NCI-H82 treated with DMSO at 0.1 percent for 48 hours (cell line): ENCODE results near the gene TMUB1.

Experiments used
- DNase-seq: peaks from one replicate; lab custom pipeline; 2025; ENCODE audit not compliant: unreplicated experiment; lab: John Stamatoyannopoulos, UW

The TMUB1 gene

DNA sequence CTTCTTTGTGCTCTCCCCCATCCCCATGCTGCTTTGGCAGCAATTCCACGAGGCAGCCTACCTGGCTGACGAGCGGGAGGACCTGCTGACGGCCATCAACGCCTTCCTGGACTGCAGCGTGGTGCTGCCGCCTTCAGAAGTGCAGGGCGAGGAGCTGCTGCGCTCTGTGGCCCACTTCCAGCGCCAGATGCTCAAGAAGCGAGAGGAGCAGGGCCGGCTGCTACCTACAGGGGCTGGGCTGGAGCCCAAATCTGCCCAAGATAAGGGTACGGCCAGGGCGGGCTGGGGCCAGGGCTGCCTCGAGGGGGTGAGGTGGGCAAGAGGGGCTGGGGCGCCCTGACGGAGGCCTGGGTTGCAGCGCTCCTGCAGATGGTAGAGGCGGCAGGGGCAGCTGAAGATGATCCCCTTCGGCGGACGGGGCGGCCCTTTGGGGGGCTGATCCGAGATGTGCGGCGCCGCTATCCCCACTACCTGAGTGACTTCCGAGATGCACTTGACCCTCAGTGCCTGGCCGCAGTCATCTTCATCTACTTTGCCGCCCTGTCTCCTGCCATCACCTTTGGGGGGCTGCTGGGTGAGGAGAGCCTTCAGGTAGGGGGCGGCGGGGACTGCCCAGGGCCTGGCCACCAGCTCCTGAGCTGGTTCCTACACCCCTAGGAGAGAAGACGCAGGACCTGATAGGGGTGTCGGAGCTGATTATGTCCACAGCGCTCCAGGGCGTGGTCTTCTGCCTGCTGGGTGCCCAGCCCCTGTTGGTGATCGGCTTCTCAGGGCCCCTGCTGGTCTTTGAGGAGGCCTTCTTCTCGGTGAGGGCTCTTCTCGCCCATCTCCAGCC, 12.0 kb downstream of the TMUB1 start:
- DNase-seq: no peak

DNA sequence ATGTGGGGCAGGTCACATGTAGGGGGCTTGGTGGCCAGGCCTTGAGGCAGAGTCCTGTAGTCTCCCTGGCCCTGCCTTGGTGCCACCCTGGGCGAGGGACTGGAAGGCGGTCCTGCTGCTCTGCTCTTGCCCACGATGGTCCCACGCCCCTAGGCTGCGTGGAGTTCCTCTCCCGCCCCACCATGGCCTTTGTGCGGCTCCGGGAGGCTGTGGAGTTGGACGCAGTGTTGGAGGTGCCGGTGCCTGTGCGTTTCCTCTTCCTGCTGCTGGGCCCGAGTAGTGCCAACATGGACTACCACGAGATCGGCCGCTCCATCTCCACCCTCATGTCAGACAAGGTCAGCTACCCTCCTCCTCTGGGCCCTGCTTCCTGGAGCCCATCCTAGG, 12.7 kb downstream of the TMUB1 start:
- DNase-seq: no peak

DNA sequence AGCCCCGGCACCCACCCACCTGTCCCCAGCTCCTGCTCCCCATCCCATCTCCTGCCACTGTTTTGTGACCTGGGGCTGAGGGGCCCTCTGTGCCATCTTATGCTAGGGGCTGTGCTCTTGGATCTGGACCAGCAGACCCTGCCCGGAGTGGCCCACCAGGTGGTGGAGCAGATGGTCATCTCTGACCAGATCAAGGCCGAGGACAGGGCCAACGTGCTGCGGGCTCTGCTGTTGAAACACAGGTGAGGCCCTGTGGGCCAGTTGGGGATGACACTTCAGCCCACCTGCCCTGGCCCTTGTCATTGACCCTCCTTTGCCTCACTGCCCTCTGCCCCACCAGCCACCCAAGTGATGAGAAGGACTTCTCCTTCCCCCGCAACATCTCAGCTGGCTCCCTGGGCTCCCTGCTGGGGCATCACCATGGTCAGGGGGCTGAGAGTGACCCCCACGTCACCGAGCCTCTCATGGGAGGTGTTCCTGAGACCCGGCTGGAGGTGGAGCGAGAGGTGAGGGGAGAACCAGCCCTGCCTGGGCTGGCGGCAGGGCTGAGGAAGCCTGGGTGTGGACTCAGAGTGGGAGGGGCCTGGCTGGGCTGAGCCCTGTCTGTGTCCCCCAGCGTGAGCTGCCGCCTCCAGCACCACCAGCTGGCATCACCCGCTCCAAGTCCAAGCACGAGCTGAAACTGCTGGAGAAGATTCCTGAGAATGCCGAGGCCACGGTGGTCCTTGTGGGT, 13.3 kb downstream of the TMUB1 start:
- DNase-seq: no peak

DNA sequence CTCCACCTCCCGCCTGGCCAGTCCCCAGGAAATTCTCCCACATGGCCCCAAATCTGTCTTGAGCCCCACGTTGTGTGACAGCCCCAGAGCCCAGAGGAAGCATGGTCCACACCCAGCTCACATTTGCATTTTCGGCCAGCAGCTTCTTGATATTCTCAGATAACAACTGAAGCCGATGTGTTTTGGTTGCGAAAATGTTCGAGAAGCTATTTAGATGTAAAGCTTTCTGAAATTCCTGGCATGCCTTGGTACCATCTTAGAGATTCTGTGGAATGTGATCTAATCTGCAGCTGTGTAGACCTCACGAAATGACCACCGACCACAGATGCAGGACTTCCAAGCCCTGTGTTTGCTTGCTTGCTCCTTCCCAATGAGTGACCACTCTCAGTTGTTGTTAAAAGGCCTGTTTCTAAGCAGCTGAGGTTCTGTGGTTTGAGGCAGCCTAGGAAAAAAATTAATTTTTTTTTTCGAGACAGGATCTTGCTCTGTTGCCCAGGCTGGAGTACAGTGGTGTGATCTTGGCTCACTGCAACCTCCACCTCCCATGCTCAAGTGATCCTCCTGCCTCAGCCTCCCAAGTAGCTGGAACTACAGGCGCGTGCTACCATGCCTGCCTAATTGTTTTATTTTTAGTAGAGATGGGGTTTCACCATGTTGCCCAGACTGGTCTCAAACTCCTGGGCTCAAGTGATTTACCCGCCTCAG, 15.1 kb downstream of the TMUB1 start:
- DNase-seq: no peak

DNA sequence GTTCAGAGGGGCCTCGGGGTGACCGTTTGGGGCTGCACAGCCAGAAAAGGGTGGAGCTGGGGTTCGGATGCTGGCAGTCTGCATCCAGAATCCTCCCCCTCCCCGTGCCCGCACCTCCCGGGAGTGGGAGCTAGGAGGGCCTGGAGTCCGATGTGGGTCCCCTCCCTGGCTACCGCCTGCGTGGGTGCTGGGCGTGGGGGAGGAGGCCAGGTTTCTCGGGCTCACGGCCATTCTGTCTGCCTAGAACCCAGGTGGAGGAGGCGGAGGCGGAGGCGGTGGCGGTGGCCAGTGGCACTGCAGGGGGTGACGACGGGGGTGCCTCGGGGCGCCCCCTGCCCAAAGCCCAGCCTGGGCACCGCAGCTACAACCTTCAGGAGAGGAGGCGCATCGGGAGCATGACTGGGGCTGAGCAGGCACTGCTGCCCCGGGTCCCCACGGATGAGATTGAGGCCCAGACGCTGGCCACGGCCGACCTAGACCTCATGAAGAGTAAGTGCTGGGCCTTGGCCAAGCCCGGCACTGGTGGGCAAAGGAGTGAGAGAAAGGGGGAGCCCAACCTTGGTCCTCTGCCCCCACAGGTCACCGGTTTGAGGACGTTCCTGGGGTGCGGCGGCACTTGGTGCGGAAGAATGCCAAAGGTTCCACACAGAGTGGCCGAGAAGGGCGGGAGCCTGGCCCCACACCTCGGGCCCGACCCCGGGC, 16.9 kb downstream of the TMUB1 start:
- no peak for DNase-seq

DNA sequence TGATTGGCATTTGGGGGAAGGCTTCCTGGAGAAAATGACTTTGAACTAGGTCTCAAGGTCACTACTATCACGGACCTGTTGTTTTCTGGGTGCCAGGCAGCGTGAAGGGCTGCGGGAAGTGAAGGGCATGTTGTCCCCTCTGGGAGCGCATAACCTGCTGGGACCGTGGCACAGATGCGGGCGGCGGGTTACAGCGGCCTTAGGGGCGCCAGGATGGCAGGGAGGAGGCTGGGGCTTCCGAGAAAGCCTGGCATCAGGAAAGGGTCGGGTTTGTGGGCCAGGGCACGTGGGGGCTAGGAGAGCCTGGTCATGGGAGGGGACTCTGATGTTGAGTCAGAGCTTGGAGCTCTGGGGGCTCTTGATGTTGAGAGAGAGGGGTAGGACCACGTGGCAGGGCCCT, 17.8 kb downstream of the TMUB1 start:
- DNase-seq: no peak

DNA sequence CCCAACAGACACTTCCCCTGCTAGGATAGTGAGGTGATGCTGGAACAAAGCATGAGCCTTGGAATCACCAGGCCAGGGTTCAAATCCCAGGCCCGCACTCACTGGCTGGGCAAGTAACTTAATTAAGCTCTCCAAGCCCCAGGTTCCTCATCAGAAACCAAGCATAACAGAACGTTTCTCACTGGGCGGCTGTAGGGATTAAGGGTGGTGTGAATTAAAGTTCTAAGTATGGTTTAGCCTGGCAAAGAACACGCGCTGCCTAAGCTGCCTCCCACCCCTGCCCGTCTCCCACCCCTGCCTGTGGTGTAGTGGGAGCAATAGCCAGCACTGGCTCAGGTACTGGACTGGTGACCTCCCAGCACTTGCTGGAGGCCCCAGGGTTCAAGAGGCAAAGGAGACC, 18.3 kb downstream of the TMUB1 start:
- no peak for DNase-seq

DNA sequence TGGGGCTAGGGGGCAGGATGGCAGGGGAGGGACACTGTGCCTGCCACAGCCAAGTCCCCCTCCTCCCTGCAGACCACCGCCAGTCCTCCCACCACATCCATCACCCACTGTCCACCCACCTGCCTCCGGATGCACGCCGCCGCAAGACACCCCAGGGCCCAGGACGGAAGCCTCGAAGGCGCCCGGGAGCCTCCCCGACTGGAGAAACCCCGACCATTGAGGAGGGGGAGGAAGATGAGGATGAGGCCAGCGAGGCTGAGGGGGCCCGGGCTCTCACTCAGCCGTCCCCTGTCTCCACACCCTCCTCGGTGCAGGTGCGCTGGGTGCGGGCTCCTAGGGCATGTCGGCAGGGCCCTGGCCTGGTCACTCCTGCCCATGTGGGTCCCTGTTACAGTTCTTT, 18.8 kb downstream of the TMUB1 start:
- DNase-seq: no peak

DNA sequence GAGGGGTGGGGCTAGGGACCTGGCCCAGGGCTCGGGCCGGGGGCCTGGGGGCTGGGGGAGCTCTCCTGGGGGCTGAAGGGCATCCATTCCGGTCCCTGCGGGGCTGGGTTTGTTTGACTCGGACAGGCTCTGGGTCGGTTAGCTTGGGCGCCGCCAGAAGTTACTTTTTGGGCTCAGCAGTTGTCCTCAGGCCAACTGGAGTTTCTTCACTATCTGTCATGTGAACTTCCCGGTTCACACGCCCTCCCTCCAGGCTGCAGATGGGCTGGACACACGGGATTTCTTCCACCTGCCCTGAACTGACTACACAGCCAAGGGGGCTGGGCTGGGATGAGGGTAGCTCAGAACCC, 20.1 kb downstream of the TMUB1 start:
- no peak for DNase-seq

DNA sequence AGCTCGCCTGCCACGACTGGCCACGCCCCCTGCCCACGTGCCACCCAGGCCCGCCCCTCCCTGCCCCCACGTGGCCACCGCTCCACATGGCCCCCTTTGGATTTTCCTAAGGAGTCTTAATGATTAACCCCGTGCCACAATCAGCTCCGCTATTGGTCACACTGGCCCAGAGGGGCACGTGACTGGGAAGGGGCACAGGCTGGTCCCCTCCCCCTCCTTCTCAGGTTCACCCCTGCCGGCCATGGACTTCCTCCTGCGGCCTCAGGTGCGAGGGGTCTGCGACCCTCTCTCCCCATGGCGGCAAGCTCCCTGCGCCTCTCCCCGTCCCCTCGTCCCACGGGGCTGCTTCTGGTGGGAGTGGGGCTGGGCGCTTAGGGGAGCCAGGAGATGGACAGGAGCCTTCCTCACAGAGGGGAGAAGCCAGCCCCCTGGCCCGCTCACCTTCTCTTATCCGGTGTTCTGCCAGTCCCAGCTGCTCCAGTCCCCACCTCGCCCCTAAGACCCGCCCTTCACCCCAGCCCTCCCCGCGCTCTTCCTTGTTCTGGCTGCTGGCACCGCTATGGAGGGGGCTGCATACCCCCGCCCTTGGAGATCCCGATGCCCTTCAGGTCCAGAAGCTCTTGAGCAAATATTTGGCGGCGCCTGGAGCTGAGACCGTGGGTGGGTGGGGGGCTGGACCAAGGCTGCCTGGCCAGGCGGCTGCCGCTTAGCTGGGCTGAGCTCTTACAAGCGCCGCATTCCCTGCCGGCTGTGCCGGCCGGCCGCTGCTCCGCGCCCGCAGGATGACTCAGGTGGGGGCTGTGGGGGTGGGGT, 20.7 kb downstream of the TMUB1 start:
- peak; percentile 80 for DNase-seq

DNA sequence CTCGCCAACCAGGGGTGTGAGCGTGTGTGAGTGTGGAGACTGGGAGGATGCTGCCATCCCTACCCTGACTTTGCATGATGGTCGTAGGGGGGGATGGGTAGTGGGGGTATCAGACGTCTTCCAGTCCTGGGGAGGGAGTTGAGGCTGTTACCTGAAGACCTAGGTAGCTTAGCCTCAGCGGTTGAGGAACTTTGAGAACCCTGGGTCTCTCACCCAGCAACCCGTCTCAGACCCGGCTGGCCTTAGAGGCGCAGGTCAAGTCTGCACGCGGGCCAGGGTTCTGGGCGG, 21.2 kb downstream of the TMUB1 start:
- no peak for DNase-seq

DNA sequence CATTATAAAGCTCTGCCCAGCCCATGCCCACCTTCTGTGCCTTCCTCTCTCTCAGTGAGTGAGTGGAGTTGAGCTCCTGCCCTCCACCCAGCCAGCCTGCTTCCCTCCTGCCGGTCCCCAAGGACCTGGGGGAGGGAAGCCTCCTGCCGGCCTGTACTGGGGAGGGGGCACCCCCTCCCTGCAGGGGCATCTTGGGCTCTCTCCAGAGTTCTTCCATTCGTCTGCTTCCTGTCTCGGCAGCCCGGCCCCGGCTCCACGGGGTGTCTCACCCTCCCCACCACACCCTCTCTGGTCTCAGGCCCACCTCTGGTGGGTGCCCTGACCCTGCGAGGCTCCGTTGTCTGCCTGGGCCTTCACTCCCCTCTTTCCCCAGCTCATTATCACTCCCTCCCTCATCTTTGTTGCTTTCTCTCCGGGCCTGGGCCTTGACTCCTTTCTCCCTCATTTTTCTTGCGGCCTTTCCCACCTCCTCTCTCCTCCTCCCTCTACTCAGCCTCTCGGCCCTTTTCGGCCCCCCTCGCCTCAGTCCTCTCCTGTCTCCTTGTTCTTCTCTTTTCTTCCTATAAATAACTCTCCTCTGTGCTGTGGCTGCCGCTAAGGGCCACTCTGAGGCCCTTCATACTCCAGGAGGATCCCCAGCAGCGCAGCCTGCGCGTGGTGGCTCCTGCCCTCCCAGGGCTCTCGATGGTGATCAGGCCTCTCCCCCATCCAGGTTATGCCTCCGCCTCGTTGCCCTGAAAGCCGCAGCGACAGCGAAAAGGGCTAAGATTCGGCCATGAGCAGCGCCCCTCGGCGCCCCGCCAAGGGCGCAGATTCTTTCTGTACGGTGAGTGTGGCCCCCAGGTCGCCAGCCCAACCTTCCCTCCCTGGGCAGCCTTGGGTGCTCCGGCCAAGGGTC, 21.8 kb downstream of the TMUB1 start:
- DNase-seq: no peak

DNA sequence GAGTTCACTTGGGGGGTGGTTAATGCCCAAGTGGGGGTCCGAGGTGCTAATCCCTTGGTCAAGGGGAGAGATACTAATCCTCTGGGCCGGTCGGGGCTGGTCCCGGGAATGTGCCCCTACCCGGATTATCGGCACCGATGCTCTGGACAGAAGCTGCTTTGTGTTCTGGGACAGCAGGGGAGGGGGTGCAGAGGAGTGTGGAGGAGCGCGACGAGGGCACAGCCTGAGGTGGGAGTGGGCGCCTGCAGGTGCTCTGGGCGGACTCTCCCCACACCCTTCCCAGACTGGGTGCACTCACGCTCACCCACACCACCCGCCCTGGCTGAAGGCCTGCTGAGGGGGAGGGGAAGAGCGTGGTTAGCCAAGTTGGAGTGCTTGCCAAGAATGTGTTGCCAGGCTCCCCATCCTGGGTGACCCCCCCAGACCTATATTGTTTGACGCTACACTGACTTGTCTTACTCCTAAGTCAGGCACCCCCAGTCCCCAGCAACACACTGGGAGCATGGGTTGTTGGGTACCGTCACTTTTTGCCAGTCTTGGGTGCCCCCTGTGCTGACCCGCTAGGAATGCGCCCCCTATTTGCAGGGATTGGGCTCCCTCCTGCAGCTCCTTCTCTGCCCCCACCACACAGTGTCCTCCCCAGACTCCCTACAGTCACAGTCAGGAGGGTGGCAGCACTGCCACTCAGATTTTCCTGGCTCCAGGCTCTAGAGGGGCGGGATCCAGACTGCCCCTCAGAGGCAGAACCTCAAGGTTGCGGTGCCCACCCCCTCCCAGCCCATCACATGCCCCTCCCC, 22.7 kb downstream of the TMUB1 start:
- no peak for DNase-seq

DNA sequence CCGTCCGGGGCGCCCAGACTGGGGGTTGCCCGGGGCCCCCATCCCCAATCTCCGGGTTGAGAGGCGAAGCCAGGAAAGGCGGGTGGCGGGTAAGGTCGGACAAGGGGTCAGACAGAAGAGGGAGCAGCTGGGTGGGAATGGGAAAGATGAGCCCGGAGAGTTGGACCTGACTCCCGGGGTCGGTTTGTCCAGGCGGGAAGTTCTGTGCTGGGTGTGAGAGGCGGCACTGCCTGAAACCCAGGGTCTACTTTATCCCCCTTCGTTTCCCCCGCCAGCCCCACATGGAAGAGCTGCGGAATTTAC, 23.2 kb downstream of the TMUB1 start:
- DNase-seq: no peak

DNA sequence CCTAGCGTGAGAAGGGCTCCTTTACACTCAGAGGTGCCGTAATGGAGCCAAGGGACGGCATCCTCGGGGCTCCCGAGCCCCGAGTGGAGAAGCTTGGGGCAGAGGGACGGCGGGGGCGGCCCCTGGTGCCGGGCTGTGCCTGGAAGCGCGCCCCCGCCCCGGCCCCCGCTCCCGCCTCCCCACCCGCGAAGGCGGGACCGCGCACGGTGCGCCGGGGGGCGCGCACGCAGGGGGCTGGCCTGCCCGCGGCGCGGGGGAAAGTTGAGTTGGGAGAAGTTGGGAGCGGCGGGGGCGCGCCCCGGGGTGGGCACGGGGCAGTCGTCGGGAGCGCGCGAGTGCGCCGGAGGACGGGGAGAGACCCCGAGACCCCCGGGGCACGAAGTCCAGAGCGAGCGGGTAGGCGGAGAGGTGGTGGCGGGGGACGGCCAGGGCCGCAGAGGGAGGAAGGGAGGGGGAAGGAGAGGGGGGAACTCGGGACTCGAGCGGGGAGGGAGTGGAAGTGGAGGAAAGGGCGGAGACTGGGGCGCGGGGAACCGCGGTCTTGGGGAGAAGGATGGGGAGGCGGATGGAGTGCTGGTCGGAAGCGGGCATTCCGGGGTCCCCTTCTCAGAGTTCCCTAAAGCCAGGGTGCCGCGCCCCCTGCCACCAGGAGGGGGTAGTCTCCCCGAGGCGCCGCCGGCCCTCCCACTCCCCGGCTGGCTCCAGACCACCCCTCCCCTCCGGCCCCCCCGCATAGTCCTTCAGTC, 23.8 kb downstream of the TMUB1 start, which contains the start of gene SLC4A2:
TSS of gene SLC4A2 (plus strand) at position 223 of the 746 bp plus-strand sequence. CDS start 2,399 bp downstream, outside the sequence.
- DNase-seq: peak; percentile 50

DNA sequence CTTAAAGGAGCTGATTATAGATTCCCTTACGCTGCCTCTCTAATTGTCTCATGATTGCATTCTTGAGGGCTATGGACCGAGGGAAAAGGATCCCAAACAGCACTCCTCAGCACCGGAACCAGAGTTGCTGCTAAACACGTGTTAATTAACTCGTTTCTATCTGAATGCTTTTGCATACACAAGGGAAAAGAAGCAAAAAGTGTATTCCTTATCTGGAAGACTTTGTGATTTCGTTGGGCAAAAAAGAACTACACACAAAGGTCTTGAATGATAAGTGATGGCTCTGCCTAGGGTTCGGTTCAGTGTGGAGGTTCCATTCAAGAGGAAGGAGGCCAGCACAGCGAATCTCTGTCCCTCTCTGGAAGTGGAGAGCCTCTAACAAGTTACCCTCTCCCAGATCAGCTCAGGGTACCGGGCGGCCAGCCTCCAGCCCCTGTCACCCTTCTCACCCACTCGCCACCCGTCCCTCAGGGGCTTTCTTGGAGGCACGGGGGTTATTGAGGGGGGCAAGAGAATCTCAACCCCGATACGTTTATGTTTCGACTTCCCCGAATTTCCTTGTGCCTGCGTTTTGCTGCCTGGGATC, 24.4 kb downstream of the TMUB1 start:
- no peak for DNase-seq

DNA sequence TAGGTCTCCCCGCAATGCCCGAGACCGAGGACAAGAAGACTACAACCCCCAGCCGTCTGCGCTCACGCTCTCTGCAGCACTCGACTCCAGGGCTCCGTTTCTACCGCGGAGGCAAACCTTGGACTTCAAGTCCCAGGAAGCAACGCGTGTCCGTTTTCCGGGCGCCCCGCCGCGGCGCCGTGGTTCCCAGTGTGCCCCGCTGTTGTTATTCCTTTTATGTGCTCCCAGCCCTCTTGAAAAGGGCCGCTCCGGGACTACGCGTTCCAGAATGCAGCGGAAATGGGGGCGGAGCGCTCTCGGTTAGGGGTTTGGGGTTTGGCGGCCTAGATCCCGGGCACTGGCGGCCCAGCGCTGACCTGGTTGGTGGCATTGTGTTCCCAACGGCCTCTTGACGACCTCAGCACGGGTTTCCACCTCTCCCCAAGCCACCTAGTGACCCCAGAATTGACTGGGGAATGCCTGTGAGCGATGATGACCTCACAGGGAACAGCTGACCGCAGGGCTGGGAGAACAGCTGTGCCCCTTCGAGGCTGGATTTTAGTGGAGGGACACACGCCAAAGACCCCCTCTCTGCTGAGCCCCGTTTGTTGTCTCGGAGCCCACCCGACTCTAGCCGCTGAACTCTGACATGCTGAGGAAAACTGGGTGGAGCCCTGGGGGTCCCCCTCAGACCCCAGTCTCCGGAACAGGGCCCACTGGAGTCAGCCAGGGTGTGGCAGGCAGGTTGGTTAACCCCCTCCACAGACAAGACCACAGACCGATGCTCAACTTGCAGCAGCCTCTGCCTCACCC, 25.1 kb downstream of the TMUB1 start:
- DNase-seq: peak; percentile 99
